ENCODE data around the gene PKN1.
A peak's percentile ranks its signal among the peaks of the same experiment; 100 is the strongest.

The PKN1 gene

GRCh38 chr19:14517446-14517839 lies 84.3 kb downstream of the PKN1 start:
- no peak for TF ChIP-seq SPI1 (IDR thresholded peaks at IDR 0.05; ENCODE audit: low read depth, low read length)
- TF ChIP-seq POLR2AphosphoS5 (IDR thresholded peaks at IDR 0.05; ENCODE audit: low read depth, low read length) = no peak
- no peak for TF ChIP-seq PAX5 (IDR thresholded peaks at IDR 0.05; ENCODE audit: insufficient read depth, low read length, severe bottlenecking)
- no peak for TF ChIP-seq POLR2A (IDR thresholded peaks at IDR 0.05; ENCODE audit: low read depth, low read length)
- no peak for TF ChIP-seq TAF1 (IDR thresholded peaks at IDR 0.05; ENCODE audit: low read depth, low read length)
- TF ChIP-seq POU2F2 (IDR thresholded peaks at IDR 0.05; ENCODE audit: low read depth, low read length) = no peak
- no peak for DNase-seq (ENCODE audit: insufficient read length, low spot score)
- no peak for FAIRE-seq

- peak; percentile 92 for DNase-seq (ENCODE audit: insufficient read length, low spot score)
Observed at GRCh38 chr19:14517840-14518505, 84.9 kb downstream of the PKN1 start, which contains the start of gene DNAJB1. DNAJB1 (minus strand) TSS chr19:14518397; CDS start chr19:14518349, 48 bp downstream.

GRCh38 chr19:14519245-14519859 lies 86.2 kb downstream of the PKN1 start:
- DNase-seq (ENCODE audit: insufficient read length, low spot score) (no peak), FAIRE-seq (no peak)
- TF ChIP-seq POU2F2 (IDR thresholded peaks at IDR 0.05; ENCODE audit: low read depth, low read length) (no peak), PAX5 (IDR thresholded peaks at IDR 0.05; ENCODE audit: insufficient read depth, low read length, severe bottlenecking) (no peak), SPI1 (IDR thresholded peaks at IDR 0.05; ENCODE audit: low read depth, low read length) (no peak), POLR2AphosphoS5 (IDR thresholded peaks at IDR 0.05; ENCODE audit: low read depth, low read length) (no peak), POLR2A (IDR thresholded peaks at IDR 0.05; ENCODE audit: low read depth, low read length) (no peak), TAF1 (IDR thresholded peaks at IDR 0.05; ENCODE audit: low read depth, low read length) (no peak)

More at GRCh38 chr19:14517840-14518505, 84.9 kb downstream of the PKN1 start, which contains the start of gene DNAJB1:
- TF ChIP-seq PAX5 (IDR thresholded peaks at IDR 0.05; ENCODE audit: insufficient read depth, low read length, severe bottlenecking) (no peak), POU2F2 (IDR thresholded peaks at IDR 0.05; ENCODE audit: low read depth, low read length) (peak; percentile 76), POLR2AphosphoS5 (IDR thresholded peaks at IDR 0.05; ENCODE audit: low read depth, low read length) (peak; percentile 86), POLR2A (IDR thresholded peaks at IDR 0.05; ENCODE audit: low read depth, low read length) (peak; percentile 94), TAF1 (IDR thresholded peaks at IDR 0.05; ENCODE audit: low read depth, low read length) (peak; percentile 47; the same call in 1 of the 2 replicates), SPI1 (IDR thresholded peaks at IDR 0.05; ENCODE audit: low read depth, low read length) (no peak)
- no peak for FAIRE-seq

DNA sequence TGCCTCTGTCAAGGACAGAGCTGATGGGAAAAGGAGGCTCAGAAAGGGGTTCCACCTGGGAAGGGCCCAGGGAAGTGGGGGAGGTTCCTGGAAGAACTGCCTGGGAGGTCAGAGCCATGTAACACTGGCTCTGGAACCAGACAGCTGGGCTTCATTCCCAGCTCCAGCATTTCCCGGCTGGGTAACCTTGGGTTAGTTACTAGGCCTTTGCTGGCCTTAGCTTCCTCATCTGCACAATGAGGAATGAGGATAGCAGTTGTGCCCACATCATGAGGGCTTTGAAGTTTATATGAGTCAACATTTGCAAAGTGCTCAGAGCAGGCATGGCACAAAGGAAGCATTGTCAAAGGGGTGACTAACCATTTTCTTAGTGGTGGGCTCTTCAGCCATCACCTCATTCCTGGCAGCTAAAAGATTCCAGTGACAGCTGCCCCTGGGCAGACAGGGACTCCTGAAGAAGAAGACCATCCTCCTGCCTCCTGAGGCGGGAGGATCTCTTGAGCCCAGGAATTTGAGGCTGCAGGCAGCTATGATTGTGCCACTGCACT lies 86.8 kb downstream of the PKN1 start:
- TF ChIP-seq SPI1 (IDR thresholded peaks at IDR 0.05; ENCODE audit: low read depth, low read length) = no peak
- TF ChIP-seq PAX5 (IDR thresholded peaks at IDR 0.05; ENCODE audit: insufficient read depth, low read length, severe bottlenecking) = no peak
- no peak for TF ChIP-seq POLR2A (IDR thresholded peaks at IDR 0.05; ENCODE audit: low read depth, low read length)
- DNase-seq (ENCODE audit: insufficient read length, low spot score) = no peak
- no peak for FAIRE-seq

GRCh38 chr19:14520543-14520942 lies 87.4 kb downstream of the PKN1 start:
- FAIRE-seq = no peak
- TF ChIP-seq POLR2AphosphoS5 (IDR thresholded peaks at IDR 0.05; ENCODE audit: low read depth, low read length) = no peak
- TF ChIP-seq PAX5 (IDR thresholded peaks at IDR 0.05; ENCODE audit: insufficient read depth, low read length, severe bottlenecking) = no peak
- TF ChIP-seq TAF1 (IDR thresholded peaks at IDR 0.05; ENCODE audit: low read depth, low read length) = no peak
- TF ChIP-seq POLR2A (IDR thresholded peaks at IDR 0.05; ENCODE audit: low read depth, low read length) = no peak
- TF ChIP-seq POU2F2 (IDR thresholded peaks at IDR 0.05; ENCODE audit: low read depth, low read length) = no peak
- no peak for TF ChIP-seq SPI1 (IDR thresholded peaks at IDR 0.05; ENCODE audit: low read depth, low read length)
- no peak for DNase-seq (ENCODE audit: insufficient read length, low spot score)
